ENCODE results near the gene CCM2. TPM values are rescaled to one million over a fixed set of nuclear protein-coding genes. Genes with fewer than 3 reads are reported as not detected.

CCM2 gene
- total and polyA plus RNA-seq, 7 donors = 28.1 to 54.2 (median 34.1) TPM

DNA sequence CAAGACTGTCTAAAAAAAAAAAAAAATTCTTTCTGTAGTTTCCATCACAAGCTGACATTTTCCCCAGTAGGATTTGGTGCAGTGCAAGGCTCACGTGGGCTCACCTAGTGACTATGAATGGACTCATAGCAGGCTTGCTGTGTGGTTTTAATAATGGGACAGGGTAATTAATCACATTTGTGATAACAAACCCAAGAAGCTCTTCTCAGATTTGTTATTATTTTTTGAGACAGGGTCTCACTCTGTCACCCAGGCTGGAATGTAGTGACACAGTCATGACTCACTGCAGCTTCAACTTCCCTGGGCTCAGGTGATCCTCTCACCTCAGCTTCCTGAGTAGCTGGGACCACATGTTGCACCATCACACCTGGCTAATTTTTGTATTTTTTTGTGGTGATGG is 48.7 kb downstream of the CCM2 start:
- TF ChIP-seq POLR2A (IDR thresholded peaks at IDR 0.05) (no peak), POLR2AphosphoS5 (IDR thresholded peaks at IDR 0.05) (no peak), EP300 (IDR thresholded peaks at IDR 0.05) (no peak)
- TF ChIP-seq, protein P1, sequence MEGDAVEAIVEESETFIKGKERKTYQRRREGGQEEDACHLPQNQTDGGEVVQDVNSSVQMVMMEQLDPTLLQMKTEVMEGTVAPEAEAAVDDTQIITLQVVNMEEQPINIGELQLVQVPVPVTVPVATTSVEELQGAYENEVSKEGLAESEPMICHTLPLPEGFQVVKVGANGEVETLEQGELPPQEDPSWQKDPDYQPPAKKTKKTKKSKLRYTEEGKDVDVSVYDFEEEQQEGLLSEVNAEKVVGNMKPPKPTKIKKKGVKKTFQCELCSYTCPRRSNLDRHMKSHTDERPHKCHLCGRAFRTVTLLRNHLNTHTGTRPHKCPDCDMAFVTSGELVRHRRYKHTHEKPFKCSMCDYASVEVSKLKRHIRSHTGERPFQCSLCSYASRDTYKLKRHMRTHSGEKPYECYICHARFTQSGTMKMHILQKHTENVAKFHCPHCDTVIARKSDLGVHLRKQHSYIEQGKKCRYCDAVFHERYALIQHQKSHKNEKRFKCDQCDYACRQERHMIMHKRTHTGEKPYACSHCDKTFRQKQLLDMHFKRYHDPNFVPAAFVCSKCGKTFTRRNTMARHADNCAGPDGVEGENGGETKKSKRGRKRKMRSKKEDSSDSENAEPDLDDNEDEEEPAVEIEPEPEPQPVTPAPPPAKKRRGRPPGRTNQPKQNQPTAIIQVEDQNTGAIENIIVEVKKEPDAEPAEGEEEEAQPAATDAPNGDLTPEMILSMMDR (IDR thresholded peaks at IDR 0.05) = no peak
- DNase-seq = no peak
- no peaks in the 10 kb centered on the region for H3K27me3 ChIP-seq
- H3K27ac ChIP-seq = no peak overlapping the region
- WGBS, 2 donors = 96 to 98% methylated on average over 1 of the region's 1 CpG
- no peak overlapping the region for H3K4me3 ChIP-seq
- H3K36me3 ChIP-seq = peaks cover 0 to 55% (median 11%) of the 10 kb centered on the region in 4 donors
- no peaks in the 10 kb centered on the region for H3K9me3 ChIP-seq
- no peaks in the 10 kb centered on the region for H3K4me1 ChIP-seq
- intact Hi-C loops (cut with DNase I) = no loop called here

DNA sequence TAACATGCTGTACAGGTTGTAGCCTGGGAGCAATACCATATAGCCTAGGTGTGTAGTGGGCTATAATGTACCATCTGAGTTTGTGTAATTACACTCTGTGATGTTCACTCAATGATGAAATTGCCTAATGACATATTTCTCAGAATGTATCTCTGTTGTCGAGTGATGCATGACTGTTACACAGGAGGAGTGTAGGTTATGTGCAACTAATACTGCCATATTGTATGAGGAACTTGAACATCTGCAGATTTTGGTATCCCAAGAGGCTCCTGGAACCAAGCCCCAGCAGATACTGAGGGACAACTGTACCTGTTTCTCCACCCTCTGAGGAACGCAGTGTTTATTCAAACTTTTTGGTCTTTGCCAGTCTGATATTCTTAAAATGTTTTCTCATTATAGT is 50.2 kb downstream of the CCM2 start:
- 73 to 94% methylated on average over 2 of the region's 2 CpGs for WGBS, 2 donors
- Histone ChIP-seq H3K36me3 (peaks cover 0 to 51% (median 12%) of the 10 kb centered on the region in 4 donors), H3K9me3 (no peaks in the 10 kb centered on the region), H3K4me1 (no peaks in the 10 kb centered on the region), H3K27ac (no peak overlapping the region), H3K4me3 (no peak overlapping the region), H3K27me3 (no peaks in the 10 kb centered on the region)
- intact Hi-C loops (cut with DNase I) = no loop called here
- no peak for DNase-seq
- TF ChIP-seq, protein P1 (IDR thresholded peaks at IDR 0.05) = no peak
- TF ChIP-seq EP300 (IDR thresholded peaks at IDR 0.05) (no peak), POLR2A (IDR thresholded peaks at IDR 0.05) (no peak), POLR2AphosphoS5 (IDR thresholded peaks at IDR 0.05) (no peak)

DNA sequence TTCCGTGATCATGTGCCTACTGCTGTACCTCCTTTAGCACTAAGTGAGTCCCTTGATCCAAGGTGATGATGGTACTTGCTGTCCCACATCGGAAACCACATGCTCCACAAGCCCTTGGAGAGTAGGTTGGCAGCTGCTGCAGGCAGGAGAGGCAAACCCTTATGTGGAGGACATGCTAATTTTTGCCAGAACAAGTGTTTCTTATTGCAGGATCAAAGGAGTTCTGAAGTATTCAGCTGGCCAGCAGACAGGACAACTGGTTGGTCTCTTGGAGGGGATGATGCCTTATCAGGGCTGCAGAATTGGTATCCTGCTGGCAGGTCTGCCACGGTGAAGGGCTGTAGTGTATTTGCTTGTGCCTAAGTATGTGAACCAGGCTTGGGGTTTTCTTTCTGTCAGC is 52.0 kb downstream of the CCM2 start:
- intact Hi-C loops (cut with DNase I) = no loop called here
- no peak for DNase-seq
- no peak for TF ChIP-seq POLR2AphosphoS5 (IDR thresholded peaks at IDR 0.05)
- Histone ChIP-seq H3K36me3 (peaks cover 0 to 41% (median 8%) of the 10 kb centered on the region in 4 donors), H3K27ac (no peak overlapping the region), H3K9me3 (no peaks in the 10 kb centered on the region), H3K27me3 (no peaks in the 10 kb centered on the region), H3K4me1 (no peaks in the 10 kb centered on the region), H3K4me3 (no peak overlapping the region)
- WGBS, 2 donors = 93 to 95% methylated on average over 3 of the region's 3 CpGs

GRCh38 chr7:45053401-45053800 is 53.4 kb downstream of the CCM2 start:
- Histone ChIP-seq H3K27ac (no peak overlapping the region), H3K4me1 (no peaks in the 10 kb centered on the region), H3K9me3 (no peaks in the 10 kb centered on the region), H3K27me3 (no peaks in the 10 kb centered on the region), H3K36me3 (peaks cover 0 to 32% (median 6%) of the 10 kb centered on the region in 4 donors), H3K4me3 (no peak overlapping the region)
- DNase-seq = no peak
- intact Hi-C loops (cut with DNase I) = no loop called here
- WGBS, 2 donors = 63 to 65% methylated on average over 6 of the region's 6 CpGs
- no peak for TF ChIP-seq EP300 (IDR thresholded peaks at IDR 0.05)
- TF ChIP-seq POLR2A (IDR thresholded peaks at IDR 0.05) = no peak

- intact Hi-C loops (cut with DNase I) = no loop called here
- DNase-seq = no peak
- TF ChIP-seq POLR2A (IDR thresholded peaks at IDR 0.05) (no peak), EP300 (IDR thresholded peaks at IDR 0.05) (no peak), POLR2AphosphoS5 (IDR thresholded peaks at IDR 0.05) (no peak)
- TF ChIP-seq, protein P1 (IDR thresholded peaks at IDR 0.05) = no peak
- Histone ChIP-seq H3K4me1 (no peaks in the 10 kb centered on the region), H3K36me3 (peaks cover 0 to 26% (median 6%) of the 10 kb centered on the region in 4 donors), H3K27ac (no peak overlapping the region), H3K9me3 (no peaks in the 10 kb centered on the region), H3K4me3 (no peak overlapping the region), H3K27me3 (no peaks in the 10 kb centered on the region)
- 98% methylated on average over 5 of the region's 5 CpGs for WGBS, 2 donors
Measured at GRCh38 chr7:45053941-45054340, 53.9 kb downstream of the CCM2 start.

GRCh38 chr7:45054442-45054841 is 54.4 kb downstream of the CCM2 start:
- Histone ChIP-seq H3K9me3 (no peaks in the 10 kb centered on the region), H3K4me3 (no peak overlapping the region), H3K27ac (no peak overlapping the region), H3K36me3 (peaks cover 0 to 21% (median 6%) of the 10 kb centered on the region in 4 donors), H3K27me3 (no peaks in the 10 kb centered on the region), H3K4me1 (no peaks in the 10 kb centered on the region)
- WGBS, 2 donors = 91 to 95% methylated on average over 3 of the region's 3 CpGs
- no peak for DNase-seq
- no peak for TF ChIP-seq EP300 (IDR thresholded peaks at IDR 0.05)
- no peak for TF ChIP-seq POLR2AphosphoS5 (IDR thresholded peaks at IDR 0.05)
- no peak for TF ChIP-seq POLR2A (IDR thresholded peaks at IDR 0.05)
- TF ChIP-seq, protein P1 (IDR thresholded peaks at IDR 0.05) = no peak
- intact Hi-C loops (cut with DNase I) = no loop called here
